Bronchial epithelial cell (primary cell): Measurements from ENCODE around the gene ZEB1. TPM values are rescaled to one million over a fixed set of nuclear protein-coding genes. Genes with fewer than 3 reads are reported as not detected.

Source experiments
- DNase-seq: peaks from one replicate; pipeline ENCODE4 v3.0.0-alpha.2; 2010; ENCODE audit warnings: low read depth
- FAIRE-seq: peaks from 2 replicates; lab custom pipeline; 2011; peaks lifted over from hg19 to GRCh38; lab: Jason Lieb, UNC
- H3K27me3 ChIP-seq: 2 replicates; pipeline ENCODE4 v1.5.1; 2011; ENCODE audit warnings: low read length; ENCODE audit not compliant: control insufficient read depth, insufficient read depth
- H3K36me3 ChIP-seq: 2 replicates; pipeline ENCODE4 v1.5.1; 2011; ENCODE audit warnings: low read length; ENCODE audit not compliant: control insufficient read depth, insufficient read depth
- H3K4me3 ChIP-seq: 2 replicates; pipeline ENCODE4 v1.5.1; 2011; ENCODE audit warnings: mild to moderate bottlenecking, low read depth, low read length, control low read depth
- total RNA-seq: library from RNA; depleted of rRNA; stranded (reverse); fragments of >200 nt; gene quantifications from 2 replicates; pipeline ENCODE4 v1.2.1, GENCODE V29; 2014
- TF ChIP-seq, protein P1 (sequence below): IDR thresholded peaks from 2 replicates; pipeline ENCODE4 v1.5.1; 2011; ENCODE audit warnings: mild to moderate bottlenecking, moderate library complexity, low read length, control low read depth, inconsistent platforms; ENCODE audit not compliant: insufficient read depth, severe bottlenecking

ZEB1 gene
- total RNA-seq, 1 donor from 2014 or later, result 2.6 TPM

DNA sequence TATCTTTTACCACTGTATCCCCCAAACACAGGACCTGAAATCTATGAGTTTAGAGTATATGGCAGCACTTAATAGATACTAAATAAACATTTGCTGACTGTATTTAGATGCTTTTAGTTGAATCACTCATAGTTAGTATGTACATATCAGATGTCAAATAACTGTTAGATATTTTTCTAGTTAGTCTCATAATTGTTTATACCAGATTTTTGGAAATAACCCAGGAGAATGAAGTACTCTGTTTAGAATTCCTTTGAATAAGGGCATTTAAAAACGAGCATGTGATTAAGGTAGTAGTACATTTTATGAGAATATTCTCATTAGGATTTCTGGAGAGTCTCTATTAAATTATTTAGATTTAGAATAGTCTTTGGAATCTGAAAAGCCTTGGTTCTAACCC lies 22.3 kb upstream of the ZEB1 start:
- DNase-seq (no peak), FAIRE-seq (no peak)
- Histone ChIP-seq H3K27me3 (no peaks in the 10 kb centered on the region), H3K36me3 (no peaks in the 10 kb centered on the region), H3K4me3 (no peak overlapping the region)
- TF ChIP-seq, protein P1, sequence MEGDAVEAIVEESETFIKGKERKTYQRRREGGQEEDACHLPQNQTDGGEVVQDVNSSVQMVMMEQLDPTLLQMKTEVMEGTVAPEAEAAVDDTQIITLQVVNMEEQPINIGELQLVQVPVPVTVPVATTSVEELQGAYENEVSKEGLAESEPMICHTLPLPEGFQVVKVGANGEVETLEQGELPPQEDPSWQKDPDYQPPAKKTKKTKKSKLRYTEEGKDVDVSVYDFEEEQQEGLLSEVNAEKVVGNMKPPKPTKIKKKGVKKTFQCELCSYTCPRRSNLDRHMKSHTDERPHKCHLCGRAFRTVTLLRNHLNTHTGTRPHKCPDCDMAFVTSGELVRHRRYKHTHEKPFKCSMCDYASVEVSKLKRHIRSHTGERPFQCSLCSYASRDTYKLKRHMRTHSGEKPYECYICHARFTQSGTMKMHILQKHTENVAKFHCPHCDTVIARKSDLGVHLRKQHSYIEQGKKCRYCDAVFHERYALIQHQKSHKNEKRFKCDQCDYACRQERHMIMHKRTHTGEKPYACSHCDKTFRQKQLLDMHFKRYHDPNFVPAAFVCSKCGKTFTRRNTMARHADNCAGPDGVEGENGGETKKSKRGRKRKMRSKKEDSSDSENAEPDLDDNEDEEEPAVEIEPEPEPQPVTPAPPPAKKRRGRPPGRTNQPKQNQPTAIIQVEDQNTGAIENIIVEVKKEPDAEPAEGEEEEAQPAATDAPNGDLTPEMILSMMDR, result no peak

DNA sequence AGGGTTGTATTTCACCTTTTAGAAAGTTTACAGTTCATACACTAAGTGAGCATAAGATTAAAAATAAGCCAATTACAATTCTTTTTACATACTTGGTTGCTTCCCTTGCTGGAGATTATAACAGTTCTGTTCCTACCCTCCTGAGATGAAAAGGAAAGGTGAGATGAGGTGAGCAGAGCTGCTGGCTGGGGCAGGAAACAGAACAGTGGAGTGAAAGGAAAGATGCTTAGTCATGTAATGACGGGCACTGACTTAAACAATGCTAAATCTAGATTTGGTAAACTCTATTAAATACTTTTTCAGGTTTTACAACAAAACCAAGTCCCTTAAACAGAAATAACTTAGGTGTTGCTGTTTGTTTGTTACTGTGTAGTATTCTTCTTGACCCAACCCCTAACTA lies 19.9 kb upstream of the ZEB1 start:
- H3K4me3 ChIP-seq, result no peak overlapping the region
- DNase-seq (peak; percentile 59), FAIRE-seq (no peak)
- no peaks in the 10 kb centered on the region for H3K27me3 ChIP-seq
- TF ChIP-seq, protein P1, result no peak
- H3K36me3 ChIP-seq, result no peaks in the 10 kb centered on the region

DNA sequence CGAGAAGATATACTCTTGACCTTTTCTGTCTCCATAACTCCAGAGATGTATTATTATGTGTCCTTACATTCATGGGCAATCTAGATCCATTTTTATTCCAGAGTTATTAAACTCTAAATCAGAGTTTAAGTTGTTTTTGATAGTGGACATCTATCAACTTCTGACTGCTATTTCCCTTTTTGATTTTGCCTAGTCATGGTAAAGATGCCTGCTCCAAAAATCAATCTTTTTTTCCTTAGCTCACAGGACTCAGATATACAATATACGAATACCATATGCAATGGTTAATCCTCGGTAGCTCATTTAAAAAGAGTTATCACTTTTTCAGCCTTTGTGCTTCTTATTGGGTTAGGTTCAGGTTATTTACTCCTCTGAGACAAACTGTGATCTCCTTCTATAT lies 15.8 kb upstream of the ZEB1 start:
- TF ChIP-seq, protein P1, result no peak
- DNase-seq (no peak), FAIRE-seq (no peak)
- H3K27me3 ChIP-seq, result no peaks in the 10 kb centered on the region
- H3K4me3 ChIP-seq, result no peak overlapping the region
- no peaks in the 10 kb centered on the region for H3K36me3 ChIP-seq

DNA sequence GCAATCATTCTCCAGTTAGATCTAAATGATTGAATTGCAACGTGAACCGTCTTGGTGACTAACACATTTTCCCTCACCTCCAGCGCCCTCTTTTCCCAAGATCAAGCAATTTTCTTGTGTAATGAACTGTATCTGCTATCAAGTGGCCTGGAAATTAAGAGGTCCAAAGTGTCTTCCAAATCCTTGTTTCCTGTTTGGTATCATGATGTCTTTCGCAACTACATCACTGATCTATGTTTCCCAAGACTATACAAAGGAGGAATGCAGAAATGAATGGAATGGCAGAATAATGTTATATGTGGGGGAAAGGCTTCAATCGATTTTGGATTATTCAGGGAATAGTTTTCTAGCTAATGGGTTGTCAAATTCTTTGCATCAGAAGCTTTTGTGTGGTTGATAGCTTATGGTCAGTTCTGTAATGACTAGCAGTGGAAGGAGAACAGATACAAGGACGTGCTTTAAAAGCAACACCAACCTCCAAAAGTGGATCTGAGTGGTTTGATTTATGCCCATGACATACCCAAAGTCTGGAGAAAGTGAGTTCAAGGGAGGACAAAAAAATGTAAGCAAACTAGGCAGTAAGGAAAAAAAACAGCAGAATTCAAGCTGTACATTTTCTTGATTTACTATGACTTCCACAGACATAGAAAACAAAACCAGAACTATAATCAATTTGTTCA lies 14.6 kb upstream of the ZEB1 start:
- FAIRE-seq (no peak), DNase-seq (peak; percentile 37)
- Histone ChIP-seq H3K4me3 (no peak overlapping the region), H3K27me3 (no peaks in the 10 kb centered on the region), H3K36me3 (no peaks in the 10 kb centered on the region)
- TF ChIP-seq, protein P1, result no peak

DNA sequence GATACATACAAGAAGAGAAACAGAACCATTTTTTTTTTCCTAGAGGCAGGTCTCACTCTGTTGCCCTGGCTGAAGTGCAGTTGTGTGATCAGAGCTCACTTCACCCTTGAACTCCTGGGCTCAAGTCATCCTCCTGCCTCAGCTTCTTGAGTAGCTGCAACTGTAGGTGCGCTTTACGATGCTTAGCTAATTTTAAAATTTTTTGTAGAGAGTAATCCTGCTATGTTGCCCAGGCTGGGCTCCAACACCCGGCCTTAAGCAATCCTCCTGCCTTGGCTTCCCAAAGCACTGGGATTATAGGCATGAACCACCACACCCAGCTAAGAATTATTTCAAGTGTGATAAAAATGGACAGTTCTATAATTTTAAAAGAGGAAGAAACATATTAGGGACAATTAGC lies 5.6 kb upstream of the ZEB1 start:
- no peaks in the 10 kb centered on the region for H3K27me3 ChIP-seq
- no peak for DNase-seq
- H3K36me3 ChIP-seq, result no peaks in the 10 kb centered on the region
- no peak overlapping the region for H3K4me3 ChIP-seq
- TF ChIP-seq, protein P1, result no peak
- FAIRE-seq, result no peak
